GM18867 (cell line): ENCODE data around the gene CREG1.
"Not testable (repeated sequence)": the region's sequence is repeated elsewhere in the genome, so short reads cannot be mapped to it uniquely, and the experiment has no call there.

Source experiments
- ATAC-seq: cut with Tn5 transposase; IDR thresholded peaks from one replicate; pipeline ENCODE4 v1.9.1; 2021; ENCODE audit warnings: mild to moderate bottlenecking, moderate library complexity; ENCODE audit not compliant: unreplicated experiment

CREG1 gene

DNA sequence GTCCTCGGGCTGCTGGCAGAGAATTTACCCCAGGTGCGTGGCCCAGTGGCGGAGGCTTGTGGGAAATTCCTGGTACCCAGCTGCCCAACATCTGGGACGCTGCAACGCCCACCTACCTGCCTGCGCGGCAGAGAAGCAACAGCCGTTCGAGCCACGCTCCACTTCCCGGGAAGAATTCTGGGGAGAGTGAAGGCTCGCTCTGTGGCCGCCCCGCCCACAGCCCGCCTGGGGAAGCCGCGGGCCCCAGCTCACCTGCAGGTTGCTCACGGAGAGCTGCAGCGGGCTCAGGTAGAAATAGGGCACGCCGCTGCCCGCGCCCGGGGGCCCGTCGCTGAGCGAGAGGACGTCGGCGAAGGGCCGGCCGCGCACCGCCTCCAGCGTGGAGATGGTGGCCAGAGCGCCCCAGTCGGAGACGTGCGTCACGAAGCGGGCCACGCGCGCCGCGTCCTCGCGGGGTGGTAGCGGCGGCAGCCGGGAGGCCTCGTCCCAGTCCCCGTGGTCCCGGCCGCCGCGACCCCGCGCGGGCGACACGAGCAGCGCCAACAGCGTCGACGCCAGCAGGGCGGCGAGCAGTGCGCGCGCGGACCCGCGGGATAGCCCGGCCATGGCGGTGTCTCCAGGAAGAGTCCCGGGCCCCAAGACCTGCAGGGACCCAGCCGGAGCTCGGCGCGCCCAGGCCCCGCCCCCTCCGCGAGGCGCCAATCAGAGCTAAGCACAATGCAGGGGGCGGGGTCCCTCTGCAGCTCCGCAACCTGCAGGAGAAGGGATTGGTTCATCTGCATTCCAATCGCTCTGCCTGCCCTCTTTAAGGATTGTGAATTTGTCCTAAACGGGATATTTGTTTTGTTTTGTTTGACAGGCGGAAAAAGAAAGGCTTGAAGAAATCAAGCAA is at the start of gene CREG1:
TSS of gene CREG1 (minus strand) at position 627 of the 892 bp plus-strand sequence.
- ATAC-seq, result peak; percentile 99

DNA sequence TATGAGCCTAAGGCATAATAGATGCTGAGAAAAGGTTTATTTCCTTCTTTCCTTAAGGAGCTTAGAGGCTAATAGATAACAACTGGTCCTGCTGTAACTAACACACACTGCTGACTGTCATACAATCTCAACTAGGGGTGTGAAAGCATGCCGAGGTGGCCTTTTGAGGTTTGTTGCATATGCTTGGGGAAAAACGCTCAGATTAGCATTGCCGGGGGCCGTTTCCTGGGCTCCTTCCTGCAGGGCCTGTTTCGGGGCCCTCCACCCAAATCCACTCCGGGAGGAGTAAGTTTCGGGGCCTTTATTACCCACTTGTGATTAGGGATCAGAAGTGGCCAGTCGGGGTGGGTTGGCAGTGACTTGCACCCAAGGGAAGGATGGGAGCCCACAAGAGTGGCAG is 49.3 kb upstream of the CREG1 start:
- no peak for ATAC-seq

- no peak for ATAC-seq
These were observed 48.2 kb upstream of the CREG1 start for GRCh38 chr1:167601442-167602383.

GRCh38 chr1:167599957-167600581 is 46.5 kb upstream of the CREG1 start:
- ATAC-seq, result peak; percentile 86

DNA sequence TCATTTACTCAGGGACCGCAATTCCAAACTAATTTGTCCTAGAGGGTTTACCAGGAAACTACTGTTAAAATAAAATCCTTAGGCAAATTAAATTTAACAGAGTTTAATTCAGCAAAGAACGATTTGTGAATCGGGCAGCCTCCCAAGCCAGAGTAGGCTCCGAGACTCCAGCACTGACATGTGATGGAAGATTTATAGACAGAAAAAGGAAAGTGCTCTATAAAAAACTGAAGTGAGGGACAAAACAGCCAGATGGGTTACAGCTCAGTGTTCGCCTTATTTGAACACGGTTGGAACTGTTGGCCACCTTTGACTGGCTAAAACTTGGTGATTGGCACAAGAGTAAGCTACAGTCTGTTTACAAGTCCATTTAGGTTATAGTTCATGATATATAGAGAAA is 41.3 kb upstream of the CREG1 start:
- ATAC-seq, result no peak

DNA sequence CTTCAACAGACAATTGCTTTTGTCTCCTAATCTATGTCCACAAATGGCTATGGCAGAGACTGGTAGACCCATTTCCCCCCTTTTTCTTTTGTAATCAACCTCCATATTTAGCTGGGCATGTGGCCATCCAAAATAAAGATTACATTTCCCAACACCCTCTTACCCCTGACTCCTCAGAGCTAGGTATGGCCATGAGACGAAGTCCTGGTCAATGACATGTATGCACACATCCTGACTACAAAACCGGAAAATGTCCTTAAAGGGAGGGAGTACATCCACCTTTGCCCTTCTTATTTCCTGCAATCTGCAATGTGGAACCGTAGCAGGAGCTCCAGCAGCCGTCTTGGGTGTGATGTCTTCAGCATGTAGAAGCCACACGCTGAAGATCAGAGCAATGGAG is 40.3 kb upstream of the CREG1 start:
- no peak for ATAC-seq

GRCh38 chr1:167592475-167592874 is 38.9 kb upstream of the CREG1 start:
- ATAC-seq, result no peak

- no peak for ATAC-seq
These were observed 34.8 kb upstream of the CREG1 start for GRCh38 chr1:167588361-167588760.

- no peak for ATAC-seq
These were observed 34.3 kb upstream of the CREG1 start for GRCh38 chr1:167587872-167588271.

GRCh38 chr1:167587342-167587741 is 33.8 kb upstream of the CREG1 start:
- ATAC-seq, result no peak

GRCh38 chr1:167584581-167584980 is 31.0 kb upstream of the CREG1 start:
- no peak for ATAC-seq

DNA sequence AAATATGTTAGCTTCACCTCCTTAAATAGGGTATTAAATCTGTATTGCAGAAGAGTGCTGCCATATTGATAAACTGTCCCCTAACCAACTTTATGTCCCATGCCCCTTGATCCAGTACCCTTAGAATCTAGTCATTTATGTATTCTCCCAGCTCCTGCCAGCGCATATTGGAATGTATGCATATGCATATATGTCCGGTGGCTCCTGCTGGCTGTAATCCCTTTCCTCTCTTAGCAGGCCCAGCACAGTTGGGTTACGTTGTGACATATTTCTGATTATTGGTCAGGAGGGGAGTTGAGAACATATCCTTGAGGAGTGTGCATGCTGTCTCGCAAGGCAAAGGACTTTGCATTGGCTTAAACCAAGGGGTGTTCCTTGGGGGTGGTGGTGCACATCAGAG is 29.2 kb upstream of the CREG1 start:
- no peak for ATAC-seq

GRCh38 chr1:167582064-167582463 is 28.5 kb upstream of the CREG1 start:
- ATAC-seq, result no peak

DNA sequence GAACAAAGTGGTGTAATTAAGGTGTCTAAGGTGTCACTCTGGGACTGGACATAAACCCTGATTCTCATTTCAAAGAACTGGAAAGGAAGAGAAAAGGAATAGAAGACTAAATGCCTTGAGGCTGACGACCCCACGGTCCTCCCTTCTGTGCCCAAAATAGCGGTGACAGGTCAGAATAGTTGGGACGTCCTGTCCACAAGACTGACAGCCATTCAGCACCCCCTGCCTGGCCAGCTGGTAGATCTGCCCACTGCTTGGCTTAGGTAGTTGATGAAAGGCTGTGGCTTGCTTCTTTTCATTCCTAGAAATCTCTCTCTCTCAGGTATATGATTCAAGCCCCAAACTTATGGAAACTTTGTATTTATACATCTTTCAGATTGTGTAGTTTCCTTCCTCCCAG is 26.4 kb upstream of the CREG1 start:
- ATAC-seq, result no peak

DNA sequence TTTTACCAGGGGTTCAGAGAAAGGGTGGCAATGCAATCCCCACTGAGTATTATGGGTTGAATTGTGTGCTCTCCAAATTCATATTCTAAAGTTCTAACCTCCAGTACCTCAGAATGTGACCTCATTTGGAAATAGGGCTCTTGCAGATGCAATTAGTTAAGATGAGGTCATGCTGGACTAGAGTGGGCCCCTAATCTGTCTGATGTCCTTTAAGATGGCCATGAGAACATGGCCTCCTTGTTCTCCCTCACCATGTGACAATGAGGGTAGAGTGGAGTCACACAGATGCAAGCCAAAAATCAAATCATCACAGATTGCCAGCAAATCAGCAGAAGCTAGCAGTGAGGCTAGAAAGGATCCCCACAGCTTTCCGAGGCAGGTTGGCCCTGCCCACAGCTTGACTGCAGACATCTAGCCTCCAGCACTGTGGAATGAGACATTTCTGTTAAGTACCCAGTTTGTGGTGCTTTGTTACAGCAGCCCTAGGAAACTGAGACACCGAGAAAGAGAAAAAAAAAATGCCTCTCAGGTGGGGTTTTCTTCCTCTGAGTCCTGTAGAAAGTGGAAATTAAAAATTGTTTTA is 25.5 kb upstream of the CREG1 start:
- no peak for ATAC-seq

- ATAC-seq, result no peak
These were observed 22.1 kb upstream of the CREG1 start for GRCh38 chr1:167575649-167576048.

GRCh38 chr1:167573035-167573434 is 19.5 kb upstream of the CREG1 start:
- no peak for ATAC-seq

GRCh38 chr1:167570712-167571111 is 17.1 kb upstream of the CREG1 start:
- ATAC-seq, result not testable (repeated sequence)

DNA sequence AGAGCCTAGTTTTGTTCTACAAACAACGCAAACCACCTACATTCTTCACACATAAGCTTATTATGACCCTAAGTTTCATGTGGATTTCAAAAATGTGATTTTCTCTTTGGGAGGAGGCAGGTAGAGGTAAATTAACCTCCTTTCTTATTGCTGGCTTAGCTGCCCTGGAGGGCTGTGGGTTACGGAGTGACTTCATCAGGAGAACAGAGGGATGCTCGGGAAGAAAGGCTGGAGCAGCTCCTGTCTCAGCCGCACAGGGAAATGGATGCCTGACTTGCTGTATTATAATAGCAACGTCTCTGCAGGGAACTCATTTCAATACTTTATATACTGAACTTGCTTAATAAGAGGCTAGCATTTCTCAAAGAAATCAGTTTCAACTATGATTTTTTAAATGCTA is 14.1 kb upstream of the CREG1 start:
- ATAC-seq, result no peak

GRCh38 chr1:167566766-167567165 is 13.2 kb upstream of the CREG1 start:
- ATAC-seq, result no peak

DNA sequence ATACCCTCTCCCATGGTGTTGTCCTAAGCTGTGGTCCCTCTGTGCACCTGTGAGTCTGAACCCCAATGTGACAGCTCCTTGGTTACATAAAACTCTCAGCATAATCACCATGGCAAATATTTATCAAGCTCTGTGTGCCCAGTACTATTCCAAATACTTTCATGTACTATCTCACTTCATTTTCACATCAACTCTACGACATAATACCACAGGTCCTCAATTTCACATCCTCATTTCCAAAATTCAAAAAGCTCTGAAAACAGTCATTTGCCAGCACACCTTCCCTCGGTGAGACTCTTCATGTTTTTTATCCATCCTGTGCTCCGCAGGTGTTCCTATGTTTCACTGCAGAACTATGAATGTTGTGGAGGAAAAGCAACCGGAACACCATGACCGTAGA is 12.4 kb upstream of the CREG1 start:
- no peak for ATAC-seq
